ENCODE results near the gene ORC4. TPM values are rescaled to one million over a fixed set of nuclear protein-coding genes. Genes with fewer than 3 reads are reported as not detected.

The ORC4 gene
- total and polyA plus RNA-seq, 3 donors from 2014 or later = 38.9 to 58.4 (median 54.8) TPM

DNA sequence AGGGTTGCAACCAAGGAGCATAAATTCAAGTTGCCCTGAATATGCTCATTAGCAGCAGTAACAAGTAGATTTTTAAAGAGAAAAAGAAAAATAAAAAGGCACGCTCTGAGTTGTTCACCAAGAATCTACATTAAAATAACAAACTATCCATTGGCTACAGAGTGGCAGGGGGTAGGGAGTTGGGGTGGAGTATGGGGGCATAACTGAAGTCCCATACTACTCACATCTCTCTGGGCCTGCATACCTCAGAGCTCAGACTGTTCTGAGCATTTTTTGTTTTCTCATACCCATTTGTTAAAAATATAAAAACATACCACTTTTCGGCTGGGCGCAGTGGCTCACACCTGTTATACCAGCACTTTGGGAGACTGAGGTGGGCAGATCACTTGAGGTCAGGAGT, 31.4 kb downstream of the ORC4 start:
- Histone ChIP-seq H3K9me3 (no peaks in the 10 kb centered on the region), H3K27ac (no peak overlapping the region), H3K36me3 (ENCODE audit: low read depth, missing control alignments) (no peaks in the 10 kb centered on the region), H3K27me3 (no peaks in the 10 kb centered on the region), H3K4me1 (no peaks in the 10 kb centered on the region), H3K4me3 (no peak overlapping the region)
- 84 to 88% methylated on average over 3 of the region's 3 CpGs for WGBS, 2 donors
- intact Hi-C loops (cut with DNase I; ENCODE audit: low total_unique reads) = loop anchor here (10.0 kb wide), 1 partner anchor 454 kb away; no protein-coding TSS in a partner anchor
- TF ChIP-seq, protein P1, sequence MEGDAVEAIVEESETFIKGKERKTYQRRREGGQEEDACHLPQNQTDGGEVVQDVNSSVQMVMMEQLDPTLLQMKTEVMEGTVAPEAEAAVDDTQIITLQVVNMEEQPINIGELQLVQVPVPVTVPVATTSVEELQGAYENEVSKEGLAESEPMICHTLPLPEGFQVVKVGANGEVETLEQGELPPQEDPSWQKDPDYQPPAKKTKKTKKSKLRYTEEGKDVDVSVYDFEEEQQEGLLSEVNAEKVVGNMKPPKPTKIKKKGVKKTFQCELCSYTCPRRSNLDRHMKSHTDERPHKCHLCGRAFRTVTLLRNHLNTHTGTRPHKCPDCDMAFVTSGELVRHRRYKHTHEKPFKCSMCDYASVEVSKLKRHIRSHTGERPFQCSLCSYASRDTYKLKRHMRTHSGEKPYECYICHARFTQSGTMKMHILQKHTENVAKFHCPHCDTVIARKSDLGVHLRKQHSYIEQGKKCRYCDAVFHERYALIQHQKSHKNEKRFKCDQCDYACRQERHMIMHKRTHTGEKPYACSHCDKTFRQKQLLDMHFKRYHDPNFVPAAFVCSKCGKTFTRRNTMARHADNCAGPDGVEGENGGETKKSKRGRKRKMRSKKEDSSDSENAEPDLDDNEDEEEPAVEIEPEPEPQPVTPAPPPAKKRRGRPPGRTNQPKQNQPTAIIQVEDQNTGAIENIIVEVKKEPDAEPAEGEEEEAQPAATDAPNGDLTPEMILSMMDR (IDR thresholded peaks at IDR 0.05) = no peak
- no peak for TF ChIP-seq POLR2A (IDR thresholded peaks at IDR 0.05)
- DNase-seq = no peak

DNA sequence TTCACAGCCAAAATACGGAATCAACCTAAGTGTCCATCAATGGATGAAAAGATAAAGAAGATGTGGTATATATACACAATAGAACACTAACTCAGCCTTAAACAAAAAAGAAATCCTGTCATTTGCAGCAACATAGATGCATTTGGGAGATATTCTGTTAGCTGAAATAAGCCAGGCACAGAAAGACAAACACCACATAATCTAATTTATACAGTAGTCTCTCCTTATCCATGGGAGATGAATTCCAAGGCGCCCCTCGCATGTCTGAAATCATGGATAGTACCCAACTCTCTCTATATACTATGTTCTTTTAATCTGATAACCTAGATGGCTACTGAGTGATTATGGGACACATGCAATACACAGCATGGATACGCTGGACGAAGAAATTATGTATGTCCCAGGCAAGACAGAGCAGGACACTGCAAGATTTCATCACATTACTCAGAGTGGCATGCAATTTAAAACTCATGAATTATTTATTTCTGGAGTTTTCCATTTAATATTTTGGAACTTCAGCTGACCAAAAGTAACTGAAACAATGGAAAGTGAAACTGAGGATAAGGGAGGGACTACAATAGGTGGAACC, 39.5 kb downstream of the ORC4 start:
- WGBS, 2 donors = 95 to 96% methylated on average over 5 of the region's 5 CpGs
- intact Hi-C loops (cut with DNase I; ENCODE audit: low total_unique reads) = loop anchor here (10.0 kb wide), 1 partner anchor 446 kb away; no protein-coding TSS in a partner anchor

DNA sequence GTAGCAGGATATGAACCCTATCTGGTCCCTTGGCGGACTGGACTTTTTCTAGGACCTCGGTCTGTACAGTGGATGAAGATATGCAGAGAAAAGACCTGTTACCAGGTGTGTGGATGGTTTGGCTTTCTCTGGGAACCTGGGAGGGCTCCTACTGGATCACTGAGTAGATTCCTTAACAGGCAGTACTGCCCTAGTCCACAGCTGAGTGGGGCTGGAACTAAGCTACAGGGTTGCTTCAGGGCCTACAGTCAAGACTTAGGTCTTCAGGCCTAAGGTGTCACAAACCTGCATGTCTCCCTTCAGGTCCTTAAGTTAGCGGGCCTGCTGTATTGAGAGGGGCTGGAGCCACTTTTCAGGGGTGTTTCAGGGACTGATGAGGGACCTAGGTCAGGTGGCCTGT, 42.9 kb downstream of the ORC4 start:
- no peaks in the 10 kb centered on the region for H3K36me3 ChIP-seq (ENCODE audit: low read depth, missing control alignments)
- DNase-seq = no peak
- H3K9me3 ChIP-seq = no peaks in the 10 kb centered on the region
- H3K27me3 ChIP-seq = no peaks in the 10 kb centered on the region
- TF ChIP-seq, protein P1 (IDR thresholded peaks at IDR 0.05) = no peak
- no peak overlapping the region for H3K4me3 ChIP-seq
- H3K27ac ChIP-seq = no peak overlapping the region
- intact Hi-C loops (cut with DNase I; ENCODE audit: low total_unique reads) = no loop called here
- no peaks in the 10 kb centered on the region for H3K4me1 ChIP-seq
- 91 to 96% methylated on average over 3 of the region's 3 CpGs for WGBS, 2 donors

More for the DNA sequence above, 39.5 kb downstream of the ORC4 start:
- Histone ChIP-seq H3K36me3 (ENCODE audit: low read depth, missing control alignments) (no peaks in the 10 kb centered on the region), H3K27ac (no peak overlapping the region), H3K9me3 (no peaks in the 10 kb centered on the region), H3K4me3 (no peak overlapping the region), H3K4me1 (no peaks in the 10 kb centered on the region), H3K27me3 (no peaks in the 10 kb centered on the region)
- no peak for TF ChIP-seq POLR2A (IDR thresholded peaks at IDR 0.05)
- TF ChIP-seq, protein P1 (IDR thresholded peaks at IDR 0.05) = no peak
- no peak for DNase-seq

DNA sequence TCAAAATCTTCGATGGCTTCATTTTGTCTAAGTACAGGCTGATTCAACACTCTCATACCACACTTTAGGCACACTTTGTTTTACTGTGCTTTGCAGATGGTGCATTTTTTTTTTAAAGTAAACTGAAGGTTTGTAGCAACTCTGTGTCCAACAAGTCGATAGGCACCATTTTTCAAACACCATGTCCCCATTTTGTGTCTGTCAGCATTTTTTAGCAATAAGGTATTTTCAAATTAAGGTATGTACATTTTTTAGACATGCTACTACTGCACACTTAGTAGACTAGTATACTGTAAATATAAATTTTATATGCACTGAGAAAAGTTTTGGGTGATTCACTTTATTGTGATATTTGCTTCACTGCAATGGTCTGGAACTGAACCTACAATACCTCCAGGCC, 44.4 kb downstream of the ORC4 start:
- Histone ChIP-seq H3K36me3 (ENCODE audit: low read depth, missing control alignments) (no peaks in the 10 kb centered on the region), H3K4me1 (no peaks in the 10 kb centered on the region), H3K27me3 (no peaks in the 10 kb centered on the region), H3K27ac (no peak overlapping the region), H3K9me3 (no peaks in the 10 kb centered on the region), H3K4me3 (no peak overlapping the region)
- intact Hi-C loops (cut with DNase I; ENCODE audit: low total_unique reads) = no loop called here
- no peak for DNase-seq
- WGBS, 2 donors = 58 to 61% methylated on average over 2 of the region's 2 CpGs
- TF ChIP-seq POLR2A (IDR thresholded peaks at IDR 0.05) = no peak
- TF ChIP-seq, protein P1 (IDR thresholded peaks at IDR 0.05) = no peak

DNA sequence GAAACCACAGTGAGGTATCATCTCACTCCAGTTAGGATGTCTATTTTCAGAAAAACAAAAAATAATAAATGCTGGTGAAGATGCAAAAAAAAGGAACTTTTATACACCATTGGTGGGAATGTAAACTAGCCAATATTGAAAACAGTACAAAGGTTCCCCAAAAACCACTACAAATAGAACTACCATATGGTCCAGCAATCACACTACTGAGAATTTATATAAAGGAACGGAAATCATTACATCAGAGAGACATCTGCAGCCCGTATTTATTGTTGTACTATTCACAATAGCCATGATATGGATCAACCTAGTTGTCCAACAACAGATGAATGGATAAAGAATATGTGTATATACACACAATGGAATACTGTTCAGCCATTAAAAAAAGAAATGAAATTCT, 52.0 kb downstream of the ORC4 start:
- WGBS, 2 donors = 95 to 98% methylated on average over 2 of the region's 2 CpGs
- intact Hi-C loops (cut with DNase I; ENCODE audit: low total_unique reads) = no loop called here

More for the DNA sequence above, 52.0 kb downstream of the ORC4 start:
- Histone ChIP-seq H3K27me3 (no peaks in the 10 kb centered on the region), H3K36me3 (ENCODE audit: low read depth, missing control alignments) (no peaks in the 10 kb centered on the region), H3K4me1 (no peaks in the 10 kb centered on the region), H3K4me3 (no peak overlapping the region), H3K9me3 (no peaks in the 10 kb centered on the region), H3K27ac (no peak overlapping the region)
- DNase-seq = no peak
- no peak for TF ChIP-seq POLR2A (IDR thresholded peaks at IDR 0.05)
- TF ChIP-seq, protein P1 (IDR thresholded peaks at IDR 0.05) = no peak
